Stimulated activated CD8-positive, alpha-beta memory T cell treated with anti-CD3 and anti-CD28 coated beads, Interleukin-4, amount 100 ng/mL, for 4 hours (primary cell): ENCODE measurements around the gene PLPP6.

ENCODE experiments used
- DNase-seq, 2 donors: peaks; one replicate each; pipeline ENCODE4 v3.0.0-alpha.2; 2020; ENCODE audit warnings: low read depth in 2 of 2, low spot score in 1 of 2

Gene PLPP6

DNA sequence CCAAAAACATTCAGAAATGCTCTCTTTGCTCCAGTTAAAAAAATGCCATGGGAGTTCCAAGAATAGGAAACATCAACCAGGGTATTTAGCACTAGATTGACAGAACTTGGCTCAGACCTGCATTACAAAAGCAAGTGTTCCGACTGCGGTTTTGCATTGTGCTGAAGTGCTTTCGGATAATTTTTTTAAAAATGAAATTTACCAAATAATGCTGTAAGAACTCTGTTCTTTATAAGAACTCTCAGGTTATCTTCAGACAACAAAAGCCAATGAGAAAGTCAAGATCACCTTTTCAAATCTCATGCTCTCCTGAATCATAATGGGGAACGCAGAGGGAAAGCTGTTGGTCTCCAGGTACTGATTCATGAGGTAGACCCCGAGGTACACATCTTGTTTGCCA, 483 bp upstream of the PLPP6 start:
- DNase-seq = no peak

GRCh38 chr9:4662989-4663792, 1.1 kb downstream of the PLPP6 start:
- DNase-seq = no peak

DNA sequence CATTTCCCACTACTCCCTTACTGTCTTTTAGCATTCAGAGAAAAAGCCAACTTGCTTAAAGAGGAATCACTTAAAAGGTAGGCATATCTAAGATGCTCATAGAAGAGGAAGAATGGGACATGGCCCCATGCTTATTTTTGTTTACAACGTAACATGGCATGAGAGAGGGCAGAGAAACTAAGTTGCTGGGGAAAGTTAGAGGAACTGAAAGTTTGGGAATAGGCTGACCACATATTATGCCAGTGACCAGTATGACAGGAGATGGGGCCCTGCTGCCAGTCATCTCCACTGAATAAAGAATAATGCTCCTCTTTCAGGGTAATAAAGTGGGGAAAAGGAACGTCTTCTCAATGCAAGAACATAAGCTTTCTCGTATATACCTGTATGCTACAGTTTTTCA, 1.9 kb downstream of the PLPP6 start:
- DNase-seq = no peak

DNA sequence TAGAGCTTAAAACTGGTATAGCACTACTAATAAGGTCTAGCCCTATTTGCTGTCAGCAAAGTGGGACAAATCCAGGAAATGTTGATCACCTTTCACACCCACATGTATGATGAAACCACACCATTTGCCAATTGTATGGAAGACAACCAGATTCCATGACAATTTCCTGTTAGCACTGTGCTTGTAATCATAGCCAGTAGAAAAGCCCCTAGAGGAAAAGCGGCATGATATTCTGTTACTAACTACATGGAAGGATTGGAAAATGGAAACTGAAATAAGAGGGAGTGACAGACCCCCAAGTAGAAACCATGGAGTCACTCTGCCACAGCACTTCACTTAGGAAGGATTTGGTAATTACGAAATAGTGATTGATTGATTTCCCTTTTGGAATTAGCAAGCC, 3.3 kb downstream of the PLPP6 start:
- no peak for DNase-seq

DNA sequence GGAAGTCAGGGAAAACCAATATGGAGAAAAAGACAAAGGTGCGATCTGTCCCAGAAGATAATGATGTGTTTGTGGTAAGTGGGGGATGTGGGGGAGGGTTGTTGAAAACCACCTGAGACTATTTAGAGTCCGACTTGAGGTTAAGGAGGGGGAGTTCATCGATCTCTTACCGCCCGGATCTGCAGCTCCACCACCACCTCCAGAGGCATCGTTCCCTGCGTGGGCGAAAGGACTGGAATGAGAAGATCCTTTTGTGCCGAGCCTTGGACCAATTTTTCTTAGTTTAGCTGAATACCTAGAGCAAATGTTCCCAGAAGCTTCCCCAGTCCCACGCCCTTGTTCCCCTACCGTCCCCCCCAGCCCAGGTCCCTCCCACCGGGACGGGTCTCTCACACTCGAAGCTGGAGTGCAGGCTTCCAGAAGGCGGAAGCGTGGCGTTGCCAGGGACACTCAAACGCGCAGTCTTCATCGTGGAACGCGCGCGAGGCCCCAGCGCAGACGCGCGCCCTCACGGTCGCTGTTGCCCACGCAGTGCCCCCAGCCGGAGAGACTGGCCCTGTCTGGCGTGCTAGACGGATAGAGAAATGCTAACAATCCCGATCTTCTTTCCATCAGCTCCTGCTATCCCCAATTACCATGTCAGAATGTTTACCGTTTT, 4.1 kb downstream of the PLPP6 start, which contains the start of gene SPATA6L:
TSS of gene SPATA6L (minus strand) at position 439 of the 658 bp plus-strand sequence. CDS start at position 209, 230 bp downstream.
- no peak for DNase-seq

- no peak for DNase-seq
Measured at GRCh38 chr9:4667681-4668080, 5.6 kb downstream of the PLPP6 start.

DNA sequence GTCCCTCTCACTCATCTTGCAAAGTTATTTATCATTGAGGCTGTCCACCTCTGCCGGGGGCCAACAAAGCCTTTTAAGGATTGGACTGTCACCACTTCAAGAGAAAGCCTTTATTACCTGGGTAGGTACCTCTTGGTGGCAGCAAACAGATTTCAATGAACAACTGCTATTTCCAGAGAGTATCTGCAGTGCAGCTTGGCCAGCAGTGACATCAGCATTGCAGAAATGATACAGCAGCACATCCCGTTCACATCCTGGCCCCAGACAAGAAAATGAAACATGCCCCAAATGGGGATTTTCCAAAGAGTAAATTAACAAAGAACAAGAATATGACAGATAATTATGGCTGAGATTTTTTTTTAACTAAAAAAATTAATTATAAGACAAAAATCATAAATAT, 6.5 kb downstream of the PLPP6 start:
- DNase-seq = no peak

GRCh38 chr9:4669890-4670289, 7.8 kb downstream of the PLPP6 start:
- DNase-seq = no peak

GRCh38 chr9:4670591-4670990, 8.5 kb downstream of the PLPP6 start:
- no peak for DNase-seq

DNA sequence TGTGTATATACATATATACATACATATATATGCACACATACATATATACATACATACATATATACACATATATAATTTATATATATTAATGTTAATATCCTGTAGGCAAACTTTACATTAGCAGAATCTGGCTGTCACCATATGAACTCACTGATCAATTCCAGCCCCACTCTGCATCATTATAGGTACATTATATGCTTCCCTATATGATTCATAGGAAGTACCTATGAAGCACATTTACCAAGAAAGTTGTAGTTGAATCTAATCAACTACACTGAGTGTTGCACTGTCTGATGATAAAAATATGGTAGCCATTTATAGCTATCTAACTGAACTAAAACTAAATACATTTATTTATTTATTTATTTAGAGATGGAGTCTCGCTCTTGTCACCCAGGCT, 9.6 kb downstream of the PLPP6 start:
- DNase-seq = no peak

DNA sequence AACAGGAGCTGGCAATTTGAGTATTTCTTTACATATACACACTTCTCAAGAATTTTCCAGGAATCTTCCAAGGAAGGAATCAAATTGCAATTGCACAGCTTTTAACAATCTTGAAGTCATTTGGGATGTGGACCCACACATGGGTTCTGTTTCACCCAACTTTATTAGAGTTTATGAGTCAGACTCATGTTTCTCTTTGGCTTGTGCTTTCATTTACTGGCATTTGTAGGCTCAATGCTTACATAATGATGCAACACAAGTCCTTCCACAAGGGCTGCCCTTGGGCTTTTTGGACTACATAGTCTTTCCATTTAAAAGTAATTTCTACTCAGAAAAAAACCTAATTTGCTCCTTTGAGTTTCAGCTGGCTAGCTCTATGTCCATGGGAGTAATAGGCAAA, 12.7 kb downstream of the PLPP6 start:
- DNase-seq = no peak

DNA sequence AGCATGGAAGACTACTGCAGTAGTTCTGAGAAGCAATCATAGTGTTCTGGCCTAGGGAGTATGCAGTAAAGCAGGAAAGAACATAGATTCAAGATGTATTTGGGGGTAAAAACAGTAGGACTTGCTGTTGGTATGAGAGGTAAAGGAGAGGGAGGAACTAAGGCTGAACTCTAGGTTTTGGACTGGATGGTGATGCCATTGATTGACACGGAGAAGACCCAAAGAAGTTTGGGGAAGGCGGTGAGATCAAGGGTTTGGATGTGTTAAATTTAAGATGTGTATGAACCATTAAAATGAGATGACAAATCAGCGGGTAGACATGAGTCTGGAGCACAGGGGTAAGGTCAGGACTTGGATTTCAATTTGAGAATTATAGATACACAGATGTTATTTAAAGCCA, 15.3 kb downstream of the PLPP6 start:
- no peak for DNase-seq

DNA sequence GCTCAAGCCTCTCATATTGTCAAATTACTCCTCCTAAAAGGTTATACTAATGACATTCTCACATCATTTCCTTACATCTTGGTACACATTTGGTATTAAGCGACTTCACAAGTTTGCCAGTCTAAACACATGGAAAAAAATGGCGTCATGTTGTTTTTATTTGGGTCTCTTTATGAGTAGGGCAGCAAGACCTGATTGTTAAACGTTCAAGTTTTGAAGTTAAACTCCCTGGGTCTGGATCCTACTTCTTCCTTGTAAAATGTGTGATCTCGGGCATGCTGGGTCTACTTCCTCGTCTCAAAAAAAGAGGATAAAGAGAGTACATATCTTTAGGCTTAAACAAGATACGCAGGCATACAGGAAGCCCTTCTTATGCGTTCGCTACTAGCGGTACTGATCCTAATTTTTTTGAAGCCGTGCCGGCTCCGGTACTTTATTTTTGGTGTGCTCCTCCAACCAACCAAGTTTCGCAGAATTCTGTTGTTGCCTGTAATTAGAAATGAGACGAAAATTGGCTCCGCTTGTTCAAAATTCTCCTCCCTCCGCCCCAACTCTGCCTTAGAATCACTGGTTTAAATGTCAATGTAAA, 16.7 kb downstream of the PLPP6 start:
- no peak for DNase-seq

DNA sequence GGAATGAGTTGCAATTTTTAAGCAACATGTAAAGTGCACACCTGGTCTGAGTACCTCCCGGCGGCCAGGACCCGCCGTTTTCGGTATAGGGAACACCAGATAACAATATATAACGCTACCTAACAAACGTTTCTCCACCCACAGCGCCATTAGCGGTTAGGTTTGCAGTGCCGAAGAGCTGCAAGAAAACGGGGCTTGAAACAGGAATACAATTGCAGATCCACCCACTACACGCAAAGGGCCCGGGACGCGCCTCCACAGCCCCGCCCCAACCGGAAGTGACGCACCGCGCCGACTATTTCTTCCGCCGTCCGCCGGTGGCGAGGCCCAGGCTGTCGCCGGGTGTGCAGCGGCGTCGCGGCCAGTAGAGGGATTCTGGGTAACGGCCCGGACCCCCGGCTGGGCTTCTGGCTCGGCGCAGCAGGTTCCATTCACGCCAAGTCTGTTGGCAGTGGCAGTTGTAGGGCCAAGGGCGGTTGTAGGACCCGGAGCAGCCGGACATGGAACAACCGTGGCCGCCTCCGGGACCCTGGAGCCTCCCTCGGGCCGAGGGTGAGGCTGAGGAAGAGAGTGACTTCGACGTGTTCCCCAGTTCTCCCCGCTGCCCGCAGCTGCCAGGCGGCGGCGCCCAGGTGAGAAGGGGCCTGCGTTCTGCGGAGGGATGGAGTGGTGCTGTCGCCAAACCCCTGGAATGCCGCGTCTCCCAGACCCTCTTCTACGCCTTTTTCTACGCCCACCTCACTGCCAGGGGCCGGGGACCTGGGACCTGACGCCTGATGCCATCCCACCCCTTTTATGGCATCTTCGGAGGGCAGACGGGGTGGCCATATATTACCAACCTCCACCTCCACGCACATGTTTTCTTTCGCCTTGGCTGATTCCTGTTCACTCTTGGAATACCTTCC, 17.4 kb downstream of the PLPP6 start, which contains the start of gene CDC37L1:
TSS of gene CDC37L1 (plus strand) at position 302 of the 905 bp plus-strand sequence. CDS start at position 501, 199 bp downstream.
- peak; percentile 96 to 99 for DNase-seq

GRCh38 chr9:4680173-4680525, 18.1 kb downstream of the PLPP6 start:
- DNase-seq = no peak

GRCh38 chr9:4680750-4681149, 18.7 kb downstream of the PLPP6 start:
- DNase-seq = no peak

GRCh38 chr9:4684820-4685219, 22.7 kb downstream of the PLPP6 start:
- DNase-seq = no peak

DNA sequence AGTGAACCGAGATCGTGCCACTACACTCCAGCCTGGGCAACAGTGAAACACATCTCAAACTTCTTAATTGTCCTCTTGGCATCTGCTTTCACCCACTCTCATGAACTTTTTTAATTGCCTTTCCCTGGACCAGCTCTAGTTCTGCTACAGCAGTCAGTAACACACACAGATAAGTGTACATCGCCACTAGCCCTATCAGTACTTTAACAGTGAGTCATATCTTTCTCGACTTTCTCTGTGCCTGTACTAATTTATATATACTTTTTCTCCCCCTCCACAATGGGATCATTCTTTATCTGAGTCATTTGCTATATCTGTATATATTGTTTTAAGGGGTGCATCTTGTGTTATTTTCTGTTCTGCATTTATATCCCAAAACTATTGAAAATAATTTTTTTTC, 24.0 kb downstream of the PLPP6 start:
- no peak for DNase-seq

GRCh38 chr9:4686584-4686983, 24.5 kb downstream of the PLPP6 start:
- DNase-seq = no peak

DNA sequence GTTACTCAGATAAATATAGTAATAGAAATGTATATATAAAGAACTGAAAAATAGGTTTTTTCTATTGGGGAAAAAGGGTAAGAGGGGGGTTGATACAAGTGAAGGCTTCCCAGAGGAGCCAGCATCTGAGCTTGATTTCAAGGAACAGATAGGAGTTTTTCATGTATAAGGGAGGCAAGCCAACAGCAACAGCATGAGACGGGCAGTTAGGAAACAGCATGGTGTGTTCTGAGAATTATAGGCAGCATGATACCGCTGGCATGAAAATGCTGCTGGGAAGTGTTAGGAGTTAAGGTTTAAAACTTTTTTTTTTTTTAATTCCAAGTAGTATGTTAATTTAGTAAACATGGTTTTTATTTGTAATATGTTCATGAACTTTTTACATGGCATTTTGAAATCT, 26.9 kb downstream of the PLPP6 start:
- DNase-seq = no peak

DNA sequence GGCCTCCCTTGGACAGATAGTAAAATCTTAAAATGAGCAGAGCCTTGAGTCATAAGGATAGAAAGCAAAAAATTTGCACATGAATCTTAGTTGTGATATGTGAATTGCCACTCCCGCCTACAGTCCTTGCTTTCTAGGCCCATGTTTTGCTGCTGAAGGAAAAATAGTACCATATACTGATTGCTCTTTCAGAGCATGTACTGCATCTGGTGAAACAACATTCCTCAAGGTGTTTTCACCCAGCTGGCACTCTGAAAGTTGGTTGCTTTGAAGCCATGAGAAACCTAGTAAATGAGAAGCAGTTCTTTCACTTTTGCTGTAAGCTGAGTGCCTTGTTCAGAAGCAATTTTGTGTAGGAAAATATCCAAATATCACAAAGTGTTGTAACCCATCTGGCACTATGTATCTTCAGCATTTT, 27.6 kb downstream of the PLPP6 start:
- no peak for DNase-seq
